ENCODE results near the gene PCDHGB3. TPM values are rescaled to one million over a fixed set of nuclear protein-coding genes. Genes with fewer than 3 reads are reported as not detected.

Gene PCDHGB3
- total and polyA plus RNA-seq, 9 of the 15 experiments (the other 6 are each of a cell fraction or from before 2014, with no cell fraction given): 0.05 to 0.19 (median 0.11) TPM; not detected in 2

- Histone ChIP-seq H3K9ac (ENCODE audit: insufficient read depth in 1 of 2, low read depth in 2 of 2, low read length in 2 of 2) (no peak overlapping the region), H3K4me1 (replicated peaks in 1 of 2; ENCODE audit: control insufficient read depth in 2 of 2, insufficient read depth in 2 of 2, low read length in 2 of 2) (peaks cover 2 to 12% of the 10 kb centered on the region in 2 experiments; a peak in 3 of 5 replicates), H2AFZ (ENCODE audit: low read depth, low read length) (0 out of 2 replicates have a peak overlapping the region, but pooled peaks have one; percentile 27), H3K79me2 (ENCODE audit: control insufficient read depth, insufficient read depth, low read length) (no peaks in the 10 kb centered on the region), H3K27me3 (ENCODE audit: control insufficient read depth in 2 of 2, insufficient read depth in 2 of 2, low read length in 2 of 2) (peaks cover 6 to 35% of the 10 kb centered on the region in 2 experiments; a peak in 4 of 5 replicates), H3K4me2 (ENCODE audit: insufficient read depth, low read length) (no peak overlapping the region), H3K27ac (ENCODE audit: extremely low read depth, low read depth, low read length) (no peak overlapping the region), H3K9me3 (replicated peaks; ENCODE audit: control insufficient read depth, insufficient read depth, low read depth, low read length) (no peaks in the 10 kb centered on the region; the same call in 1 of the 2 replicates), H4K20me1 (replicated peaks; ENCODE audit: control insufficient read depth, insufficient read depth, low read length) (no peaks in the 10 kb centered on the region), H3K36me3 (ENCODE audit: control insufficient read depth, insufficient read depth, low read length) (no peaks in the 10 kb centered on the region), H3K4me3 (no peak overlapping the region), H3K9me1 (ENCODE audit: control insufficient read depth, insufficient read depth, low read length) (no peaks in the 10 kb centered on the region)
- BruUV-seq (replicated peaks): no TSS peak
- intact Hi-C loops (cut with micrococcal nuclease) (no loop called here), in situ Hi-C loops (cut with MboI) (no loop called here)
- no peak for DNase-seq (ENCODE audit: extremely low read depth in 1 of 4, low spot score in 3 of 4)
- ChIA-PET POLR2A (no interaction called here), CTCF (ENCODE audit: low intra/inter-chr PET ratio) (interaction anchor here (0.7 to 2.3 kb wide), 3 partner anchors 197 to 254 kb away, joined by 3 to 12 read pairs (median 4); no protein-coding TSS in a partner anchor)
- no peak for TF ChIP-seq ZNF263 (CRISPR knock-in tag; IDR thresholded peaks at IDR 0.05; ENCODE audit: borderline replicate concordance)
- no peak for TF ChIP-seq ZNF174 (CRISPR knock-in tag; IDR thresholded peaks at IDR 0.05)
- no peak for TF ChIP-seq TBL1XR1 (IDR thresholded peaks at IDR 0.05; ENCODE audit: low read length in 2 of 2)
- no peak for TF ChIP-seq MBD2 (IDR thresholded peaks at IDR 0.05; ENCODE audit: borderline replicate concordance, low read depth)
- TF ChIP-seq CSDE1 (IDR thresholded peaks at IDR 0.05): no peak
- no peak for TF ChIP-seq ZNF134 (CRISPR knock-in tag; conservative IDR thresholded peaks at IDR 0.05)
- no peak for TF ChIP-seq RBFOX2 (IDR thresholded peaks at IDR 0.05; ENCODE audit: low read depth, low read length)
- no peak for TF ChIP-seq FOXP4 (CRISPR knock-in tag; IDR thresholded peaks at IDR 0.05; ENCODE audit: borderline replicate concordance)
- no peak for TF ChIP-seq PRMT5 (CRISPR knock-in tag; IDR thresholded peaks at IDR 0.05)
- no peak for TF ChIP-seq KLF13 (tag; IDR thresholded peaks at IDR 0.05; ENCODE audit: borderline replicate concordance, low read depth)
- no peak for TF ChIP-seq ZNF57 (CRISPR knock-in tag; IDR thresholded peaks at IDR 0.05)
- no peak for TF ChIP-seq ERF (CRISPR knock-in tag; IDR thresholded peaks at IDR 0.05)
- 2% methylated on average over 15 of the region's 15 CpGs for WGBS (ENCODE audit: insufficient coverage, low coverage, missing lambda C conversion rate)
- ATAC-seq: no peak
- FAIRE-seq: no peak
These were observed 9.4 kb upstream of the PCDHGB3 start for GRCh38 chr5:141360685-141361084.

Measured in K562 (cell line).